ENCODE data around the gene FBXO47.

Gene FBXO47

GRCh38 chr17:38920374-38921291 lies 46.6 kb downstream of the FBXO47 start:
- TF ChIP-seq CTBP1 (IDR thresholded peaks at IDR 0.05; ENCODE audit: borderline replicate concordance) (no peak), HDGF (IDR thresholded peaks at IDR 0.05; ENCODE audit: borderline replicate concordance) (no peak), FOXK2 (IDR thresholded peaks at IDR 0.05) (no peak), PKNOX1 (IDR thresholded peaks at IDR 0.05) (no peak), L3MBTL2 (conservative IDR thresholded peaks at IDR 0.05) (no peak), ARNT (IDR thresholded peaks at IDR 0.05) (no peak), SUZ12 (IDR thresholded peaks at IDR 0.05) (no peak), TARDBP (IDR thresholded peaks at IDR 0.05) (no peak), FOXM1 (IDR thresholded peaks at IDR 0.05; ENCODE audit: borderline replicate concordance) (no peak), NFRKB (IDR thresholded peaks at IDR 0.05) (no peak), ELF4 (IDR thresholded peaks at IDR 0.05) (no peak), LEF1 (IDR thresholded peaks at IDR 0.05; ENCODE audit: borderline replicate concordance) (no peak), BHLHE40 (IDR thresholded peaks at IDR 0.05; ENCODE audit: borderline replicate concordance) (no peak), FOXA1 (IDR thresholded peaks at IDR 0.05) (no peak)
- ChIA-PET POLR2A (interaction anchor here (1.0 kb wide), 1 partner anchor 67 kb away, joined by 3 read pairs; the partner anchor contains the start of gene RPL23), CTCF (interaction anchor here (0.6 kb wide), 1 partner anchor 315 kb away, joined by 3 read pairs; no protein-coding TSS in a partner anchor)
- no peak for DNase-seq (ENCODE audit: extremely low spot score)

- ChIA-PET POLR2A (interaction anchor here (1.0 kb wide), 1 partner anchor 66 kb away, joined by 3 read pairs; the partner anchor contains the start of gene RPL23), CTCF (no interaction called here)
- TF ChIP-seq HDGF (IDR thresholded peaks at IDR 0.05; ENCODE audit: borderline replicate concordance) (no peak), NFRKB (IDR thresholded peaks at IDR 0.05) (no peak), SUZ12 (IDR thresholded peaks at IDR 0.05) (no peak), ARNT (IDR thresholded peaks at IDR 0.05) (no peak), FOXM1 (IDR thresholded peaks at IDR 0.05; ENCODE audit: borderline replicate concordance) (no peak), CTBP1 (IDR thresholded peaks at IDR 0.05; ENCODE audit: borderline replicate concordance) (no peak), FOXK2 (IDR thresholded peaks at IDR 0.05) (no peak), FOXA1 (IDR thresholded peaks at IDR 0.05) (no peak), PKNOX1 (IDR thresholded peaks at IDR 0.05) (no peak), L3MBTL2 (conservative IDR thresholded peaks at IDR 0.05) (no peak), ZNF384 (IDR thresholded peaks at IDR 0.05) (no peak)
- no peak for DNase-seq (ENCODE audit: extremely low spot score)
Measured at GRCh38 chr17:38919316-38920078, 47.7 kb downstream of the FBXO47 start.

GRCh38 chr17:38918916-38919315 lies 48.3 kb downstream of the FBXO47 start:
- POLR2A ChIA-PET = no interaction called here
- no peak for DNase-seq (ENCODE audit: extremely low spot score)

GRCh38 chr17:38918129-38918913 lies 48.9 kb downstream of the FBXO47 start:
- CTCF ChIA-PET = interaction anchor here (1.4 kb wide), 1 partner anchor 18 kb away, joined by 5 read pairs; no protein-coding TSS in a partner anchor
- POLR2A ChIA-PET = no interaction called here
- no peak for DNase-seq (ENCODE audit: extremely low spot score)
- TF ChIP-seq CTBP1 (IDR thresholded peaks at IDR 0.05; ENCODE audit: borderline replicate concordance) = no peak
- no peak for TF ChIP-seq LEF1 (IDR thresholded peaks at IDR 0.05; ENCODE audit: borderline replicate concordance)
- TF ChIP-seq SP1 (IDR thresholded peaks at IDR 0.05) = no peak
- no peak for TF ChIP-seq SUZ12 (IDR thresholded peaks at IDR 0.05)

More at GRCh38 chr17:38918916-38919315, 48.3 kb downstream of the FBXO47 start:
- CTCF ChIA-PET = no interaction called here
- no peak for TF ChIP-seq L3MBTL2 (conservative IDR thresholded peaks at IDR 0.05)
- no peak for TF ChIP-seq FOXM1 (IDR thresholded peaks at IDR 0.05; ENCODE audit: borderline replicate concordance)
- no peak for TF ChIP-seq SUZ12 (IDR thresholded peaks at IDR 0.05)
- TF ChIP-seq ELF4 (IDR thresholded peaks at IDR 0.05) = no peak
- TF ChIP-seq HDGF (IDR thresholded peaks at IDR 0.05; ENCODE audit: borderline replicate concordance) = no peak
- TF ChIP-seq ZNF384 (IDR thresholded peaks at IDR 0.05) = no peak
- TF ChIP-seq BHLHE40 (IDR thresholded peaks at IDR 0.05; ENCODE audit: borderline replicate concordance) = no peak
- TF ChIP-seq SP1 (IDR thresholded peaks at IDR 0.05) = no peak
- TF ChIP-seq PKNOX1 (IDR thresholded peaks at IDR 0.05) = no peak
- TF ChIP-seq CTBP1 (IDR thresholded peaks at IDR 0.05; ENCODE audit: borderline replicate concordance) = no peak

- no peak for DNase-seq (ENCODE audit: extremely low spot score)
- TF ChIP-seq HDGF (IDR thresholded peaks at IDR 0.05; ENCODE audit: borderline replicate concordance) (no peak), ZNF384 (IDR thresholded peaks at IDR 0.05) (peak; percentile 58), BHLHE40 (IDR thresholded peaks at IDR 0.05; ENCODE audit: borderline replicate concordance) (no peak)
- ChIA-PET POLR2A (interaction anchor here (1.3 kb wide), 1 partner anchor 47 kb away, joined by 5 read pairs; the partner anchor contains the start of gene LASP1), CTCF (interaction anchor here (0.6 to 1.4 kb wide), 5 partner anchors 12 to 364 kb away, joined by 3 to 5 read pairs (median 3); partner anchors contain the start of gene CWC25)
Measured at GRCh38 chr17:38917259-38917658, 49.9 kb downstream of the FBXO47 start.

Data from HEK293T (cell line).